HL-60 (cell line): ENCODE results near the gene JPH3.

Experiments
- DNase-seq, 2 experiments: peaks; one replicate each; pipeline ENCODE4 v3.0.0-alpha.2; 2010 to 2020; ENCODE audit warnings: low read depth in 1 of 2, low spot score in 1 of 2
- H3K27ac ChIP-seq: fragments of 250-450 bp; sonication (Bioruptor Pico); replicated peaks from 2 replicates; pipeline ENCODE4 v1.5.1; 2020; ENCODE audit warnings: mild to moderate bottlenecking, moderate library complexity
- H3K27me3 ChIP-seq: fragments of 250-450 bp; sonication (Bioruptor Pico); 2 replicates; pipeline ENCODE4 v1.5.1; 2021; ENCODE audit warnings: mild to moderate bottlenecking, moderate library complexity; ENCODE audit not compliant: insufficient read depth, poor library complexity, severe bottlenecking
- H3K4me3 ChIP-seq: replicated peaks from 2 replicates; pipeline ENCODE4 v1.5.1; 2011; ENCODE audit warnings: mild to moderate bottlenecking, control low read depth, low read length; ENCODE audit not compliant: insufficient read depth
- CTCF ChIP-seq: IDR thresholded peaks from one replicate; pipeline ENCODE4 v1.5.1; 2011; ENCODE audit warnings: low read length, control low read depth, inconsistent platforms; ENCODE audit not compliant: insufficient read depth
- GABPA ChIP-seq: IDR thresholded peaks from 2 replicates; pipeline ENCODE4 v1.6.1; 2012; ENCODE audit warnings: low read depth
- POLR2AphosphoS5 ChIP-seq: IDR thresholded peaks from 2 replicates; pipeline ENCODE4 v1.6.1; 2012; ENCODE audit warnings: low read depth
- SPI1 ChIP-seq: IDR thresholded peaks from 2 replicates; pipeline ENCODE4 v1.6.1; 2012; ENCODE audit warnings: low read depth, mild to moderate bottlenecking, borderline replicate concordance
- TF ChIP-seq, protein P1 (sequence below): IDR thresholded peaks from 2 replicates; pipeline ENCODE4 v1.6.1; 2012; ENCODE audit warnings: low read depth; ENCODE audit not compliant: insufficient replicate concordance

Gene JPH3

DNA sequence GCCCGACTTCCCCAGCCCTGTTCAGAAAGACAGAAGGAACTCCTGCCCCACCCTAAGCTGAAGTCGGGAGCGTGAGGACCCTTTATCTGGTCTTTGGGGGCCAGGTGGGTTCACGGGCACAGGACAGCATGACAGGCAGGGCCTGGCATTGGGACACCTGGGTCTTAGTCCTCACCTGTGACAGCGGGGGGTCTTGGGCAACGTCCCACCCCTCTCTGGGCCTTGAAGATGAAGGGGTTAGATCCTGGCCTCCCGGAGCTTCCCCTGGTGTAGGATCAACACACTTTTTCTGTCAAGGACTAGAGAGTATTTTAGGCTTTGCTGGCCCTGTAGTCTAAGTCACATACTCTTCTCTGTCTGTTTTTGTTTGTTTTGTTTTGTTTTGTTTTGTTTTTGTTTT is 65.1 kb downstream of the JPH3 start:
- TF ChIP-seq CTCF, result no peak
- TF ChIP-seq GABPA, result no peak
- no peak for TF ChIP-seq SPI1
- TF ChIP-seq, protein P1, sequence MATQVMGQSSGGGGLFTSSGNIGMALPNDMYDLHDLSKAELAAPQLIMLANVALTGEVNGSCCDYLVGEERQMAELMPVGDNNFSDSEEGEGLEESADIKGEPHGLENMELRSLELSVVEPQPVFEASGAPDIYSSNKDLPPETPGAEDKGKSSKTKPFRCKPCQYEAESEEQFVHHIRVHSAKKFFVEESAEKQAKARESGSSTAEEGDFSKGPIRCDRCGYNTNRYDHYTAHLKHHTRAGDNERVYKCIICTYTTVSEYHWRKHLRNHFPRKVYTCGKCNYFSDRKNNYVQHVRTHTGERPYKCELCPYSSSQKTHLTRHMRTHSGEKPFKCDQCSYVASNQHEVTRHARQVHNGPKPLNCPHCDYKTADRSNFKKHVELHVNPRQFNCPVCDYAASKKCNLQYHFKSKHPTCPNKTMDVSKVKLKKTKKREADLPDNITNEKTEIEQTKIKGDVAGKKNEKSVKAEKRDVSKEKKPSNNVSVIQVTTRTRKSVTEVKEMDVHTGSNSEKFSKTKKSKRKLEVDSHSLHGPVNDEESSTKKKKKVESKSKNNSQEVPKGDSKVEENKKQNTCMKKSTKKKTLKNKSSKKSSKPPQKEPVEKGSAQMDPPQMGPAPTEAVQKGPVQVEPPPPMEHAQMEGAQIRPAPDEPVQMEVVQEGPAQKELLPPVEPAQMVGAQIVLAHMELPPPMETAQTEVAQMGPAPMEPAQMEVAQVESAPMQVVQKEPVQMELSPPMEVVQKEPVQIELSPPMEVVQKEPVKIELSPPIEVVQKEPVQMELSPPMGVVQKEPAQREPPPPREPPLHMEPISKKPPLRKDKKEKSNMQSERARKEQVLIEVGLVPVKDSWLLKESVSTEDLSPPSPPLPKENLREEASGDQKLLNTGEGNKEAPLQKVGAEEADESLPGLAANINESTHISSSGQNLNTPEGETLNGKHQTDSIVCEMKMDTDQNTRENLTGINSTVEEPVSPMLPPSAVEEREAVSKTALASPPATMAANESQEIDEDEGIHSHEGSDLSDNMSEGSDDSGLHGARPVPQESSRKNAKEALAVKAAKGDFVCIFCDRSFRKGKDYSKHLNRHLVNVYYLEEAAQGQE, result no peak
- no peak for TF ChIP-seq POLR2AphosphoS5
- no peak for DNase-seq
- H3K4me3 ChIP-seq, result no peak overlapping the region
- no peak overlapping the region for H3K27ac ChIP-seq
- no peaks in the 10 kb centered on the region for H3K27me3 ChIP-seq

- no peak overlapping the region for H3K4me3 ChIP-seq
- H3K27ac ChIP-seq, result no peak overlapping the region
- H3K27me3 ChIP-seq, result no peaks in the 10 kb centered on the region
- DNase-seq, result no peak
- TF ChIP-seq SPI1, result no peak
- no peak for TF ChIP-seq GABPA
- no peak for TF ChIP-seq POLR2AphosphoS5
- TF ChIP-seq CTCF, result no peak
- TF ChIP-seq, protein P1, result no peak
Measured at GRCh38 chr16:87667946-87668345, 65.6 kb downstream of the JPH3 start.

DNA sequence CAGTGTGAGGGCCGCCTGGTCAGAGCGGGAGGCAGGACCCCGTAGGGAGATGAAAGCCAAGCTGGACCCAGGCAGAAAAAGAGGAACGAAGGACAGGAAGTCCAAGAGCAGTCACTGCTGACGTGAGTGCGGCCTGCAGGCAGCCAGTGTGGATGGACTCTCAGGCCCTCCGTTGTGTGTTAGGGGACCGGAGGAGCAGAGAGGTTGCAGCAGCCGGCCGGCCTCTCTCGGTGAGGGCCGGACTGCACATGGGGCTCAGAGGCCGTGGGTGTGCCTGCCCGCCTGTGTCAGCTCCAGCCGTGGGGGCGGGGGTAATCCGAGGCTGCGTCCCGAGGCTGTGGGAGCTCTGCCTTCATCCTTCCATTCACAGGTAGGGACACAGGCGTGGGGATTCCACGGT is 67.4 kb downstream of the JPH3 start:
- DNase-seq, result no peak
- no peak overlapping the region for H3K4me3 ChIP-seq
- no peaks in the 10 kb centered on the region for H3K27me3 ChIP-seq
- no peak overlapping the region for H3K27ac ChIP-seq
- no peak for TF ChIP-seq CTCF
- TF ChIP-seq POLR2AphosphoS5, result no peak
- no peak for TF ChIP-seq GABPA
- TF ChIP-seq SPI1, result no peak
- TF ChIP-seq, protein P1, result no peak
